GM12873 (cell line): ENCODE measurements around the gene FBXL19.

Experiments
- CTCF ChIP-seq: IDR thresholded peaks from 2 replicates; pipeline ENCODE4 v1.5.1; 2012; ENCODE audit warnings: low read depth, mild to moderate bottlenecking, moderate library complexity, low read length, control low read depth; ENCODE audit not compliant: insufficient read depth; ENCODE audit errors: missing control alignments

The FBXL19 gene

GRCh38 chr16:30921748-30922419 is 1.5 kb upstream of the FBXL19 start:
- TF ChIP-seq CTCF = peak; percentile 93

GRCh38 chr16:30922420-30922959 is 882 bp upstream of the FBXL19 start:
- no peak for TF ChIP-seq CTCF

- no peak for TF ChIP-seq CTCF
These were observed 324 bp upstream of the FBXL19 start for GRCh38 chr16:30922960-30923535.

DNA sequence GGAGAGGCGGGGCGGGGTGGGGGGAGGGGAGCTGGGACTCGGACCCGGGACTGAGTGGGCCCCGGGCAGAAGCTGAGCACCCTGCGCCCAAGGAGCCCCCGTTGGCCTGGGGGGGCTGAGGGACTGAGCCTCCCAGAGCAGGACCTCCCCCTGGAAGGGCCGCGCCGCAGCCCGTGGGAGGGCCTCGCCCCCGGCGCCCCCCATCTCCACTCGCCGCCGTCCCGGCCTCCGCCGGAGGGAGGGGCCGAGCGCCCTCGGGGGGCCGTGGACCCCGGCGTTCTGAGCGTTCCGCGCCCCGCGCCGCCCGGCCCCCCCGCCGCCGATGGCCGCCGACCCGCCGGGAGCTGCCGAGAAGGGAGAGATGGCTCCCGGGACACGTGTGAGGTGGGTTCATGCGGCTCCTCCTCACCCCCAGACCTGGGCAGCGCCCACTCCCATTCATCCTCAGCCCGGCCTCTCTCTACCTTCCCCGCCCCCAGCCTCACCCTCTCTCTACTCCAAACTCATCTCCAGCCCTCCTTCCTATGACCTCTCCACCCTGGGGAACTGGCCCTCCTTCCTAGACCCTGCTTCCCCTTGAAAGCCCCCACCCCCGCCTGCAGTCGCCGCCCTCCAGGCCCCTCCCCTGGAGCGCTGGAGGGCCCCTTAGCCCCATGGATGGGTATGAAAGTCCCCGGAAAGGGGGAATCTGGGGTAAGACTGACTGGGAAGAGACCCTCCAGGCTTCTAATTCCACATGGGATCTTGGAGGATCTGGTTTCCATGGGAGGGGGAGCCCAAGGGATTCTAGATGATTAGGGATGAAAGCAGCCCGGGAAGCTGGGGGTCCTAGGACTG is 922 bp downstream of the FBXL19 start:
- no peak for TF ChIP-seq CTCF

- TF ChIP-seq CTCF = no peak
These were observed 1.7 kb downstream of the FBXL19 start for GRCh38 chr16:30924913-30925631.

DNA sequence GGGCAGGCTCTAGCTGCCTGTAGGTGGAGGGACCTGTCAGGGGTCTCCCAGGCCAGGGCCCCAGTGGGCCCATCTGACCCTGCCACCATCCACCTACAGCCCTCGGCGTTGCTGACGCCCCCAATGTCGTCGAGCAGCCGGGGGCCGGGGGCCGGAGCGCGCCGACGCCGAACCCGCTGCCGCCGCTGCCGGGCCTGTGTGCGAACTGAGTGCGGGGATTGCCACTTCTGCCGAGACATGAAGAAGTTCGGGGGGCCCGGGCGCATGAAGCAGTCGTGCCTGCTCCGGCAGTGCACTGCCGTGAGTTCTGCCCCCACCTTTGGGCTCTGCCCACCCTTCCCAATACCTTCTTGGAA is 2.2 kb downstream of the FBXL19 start:
- no peak for TF ChIP-seq CTCF
